Neural progenitor cell (in vitro differentiated cells): ENCODE measurements around the gene RAB34. TPM values are rescaled to one million over a fixed set of nuclear protein-coding genes. Genes with fewer than 3 reads are reported as not detected.

ENCODE experiments used
- DNase-seq: peaks from one replicate; pipeline ENCODE4 v3.0.0-alpha.2; 2016; ENCODE audit warnings: low spot score
- H2AFZ ChIP-seq: fragments of 200-600 bp; sonication (generic); replicated peaks from 2 replicates; pipeline ENCODE4 v1.6.1; 2016; ENCODE audit warnings: antibody characterized with exemption
- H3F3A ChIP-seq: fragments of 200-600 bp; sonication (generic); 2 replicates; pipeline ENCODE4 v1.6.1; 2016; ENCODE audit warnings: antibody characterized with exemption, low read depth
- H3K27ac ChIP-seq: fragments of 200-600 bp; sonication (generic); 2 replicates; pipeline ENCODE4 v1.5.1; 2016; ENCODE audit warnings: mild to moderate bottlenecking
- H3K27me3 ChIP-seq: fragments of 200-600 bp; sonication (generic); 2 replicates; pipeline ENCODE4 v1.6.1; 2016; ENCODE audit warnings: mild to moderate bottlenecking, moderate library complexity
- H3K36me3 ChIP-seq: fragments of 200-600 bp; sonication (generic); 2 replicates; pipeline ENCODE4 v1.5.1; 2016
- H3K4me1 ChIP-seq: fragments of 200-600 bp; sonication (generic); 2 replicates; pipeline ENCODE4 v1.6.1; 2016; ENCODE audit warnings: mixed run types
- H3K4me2 ChIP-seq: fragments of 200-600 bp; sonication (generic); 2 replicates; pipeline ENCODE4 v1.6.1; 2016
- H3K4me3 ChIP-seq: fragments of 200-600 bp; sonication (generic); 2 replicates; pipeline ENCODE4 v1.5.1; 2016
- H3K79me2 ChIP-seq: fragments of 200-600 bp; sonication (generic); 2 replicates; pipeline ENCODE4 v1.6.1; 2016; ENCODE audit warnings: low read depth
- H3K9ac ChIP-seq: fragments of 200-600 bp; sonication (generic); 2 replicates; pipeline ENCODE4 v1.6.1; 2016
- H3K9me3 ChIP-seq: fragments of 200-600 bp; sonication (generic); 2 replicates; pipeline ENCODE4 v1.5.1; 2016; ENCODE audit warnings: low read depth
- H4K20me1 ChIP-seq: fragments of 200-600 bp; sonication (generic); 2 replicates; pipeline ENCODE4 v1.6.1; 2016; ENCODE audit warnings: low read depth
- H3K27ac Mint-ChIP-seq: 3 replicates; pipeline ENCODE4 v1.8.0; 2021; ENCODE audit warnings: mixed read lengths
- H3K27me3 Mint-ChIP-seq: 2 replicates; pipeline ENCODE4 v1.8.0; 2022; ENCODE audit warnings: low read depth, mild to moderate bottlenecking, inconsistent platforms, moderate library complexity, mixed read lengths; ENCODE audit not compliant: insufficient read depth
- H3K36me3 Mint-ChIP-seq: 3 replicates; pipeline ENCODE4 v1.8.0; 2021; ENCODE audit warnings: mixed read lengths
- H3K4me1 Mint-ChIP-seq: 3 replicates; pipeline ENCODE4 v1.8.0; 2021; ENCODE audit warnings: mixed read lengths
- H3K4me3 Mint-ChIP-seq: 3 replicates; pipeline ENCODE4 v1.8.0; 2021; ENCODE audit warnings: mild to moderate bottlenecking, moderate library complexity, mixed read lengths
- H3K9me3 Mint-ChIP-seq: 3 replicates; pipeline ENCODE4 v1.8.0; 2020; ENCODE audit warnings: mixed read lengths
- CTCF ChIP-seq: fragments of 200-600 bp; sonication (generic); IDR thresholded peaks from 2 replicates; pipeline ENCODE4 v1.5.1; 2017; ENCODE audit warnings: antibody characterized with exemption, mild to moderate bottlenecking
- EZH2 ChIP-seq: fragments of 200-600 bp; sonication (generic); IDR thresholded peaks from 2 replicates; pipeline ENCODE4 v1.6.1; 2017; ENCODE audit warnings: antibody characterized with exemption, mild to moderate bottlenecking, moderate library complexity
- EZH2phosphoT487 ChIP-seq: fragments of 200-600 bp; sonication (generic); IDR thresholded peaks from 2 replicates; pipeline ENCODE4 v1.6.1; 2017; ENCODE audit warnings: antibody characterized with exemption
- total RNA-seq: library from RNA; depleted of rRNA; stranded (reverse); fragments of >200 nt; gene quantifications from 2 replicates; pipeline ENCODE4 v1.2.3, GENCODE V29; 2015; ENCODE audit warnings: low replicate concordance

The RAB34 gene
- total RNA-seq, 1 donor from 2014 or later = 82.8 TPM

GRCh38 chr17:28707339-28707720, 10.3 kb downstream of the RAB34 start:
- TF ChIP-seq CTCF (no peak), EZH2 (no peak), EZH2phosphoT487 (no peak)
- peaks cover 5% of the 10 kb centered on the region for H3K36me3 Mint-ChIP-seq
- H3K27ac Mint-ChIP-seq = peak overlapping the region; percentile 2

GRCh38 chr17:28706471-28707338, 11.0 kb downstream of the RAB34 start:
- no peak overlapping the region for H3K4me3 ChIP-seq
- TF ChIP-seq EZH2phosphoT487 = no peak
- no peak for TF ChIP-seq EZH2
- no peak for TF ChIP-seq CTCF
- no peaks in the 10 kb centered on the region for H3K36me3 ChIP-seq
- H3K9me3 Mint-ChIP-seq = no peaks in the 10 kb centered on the region
- no peak overlapping the region for H3K4me2 ChIP-seq
- H2AFZ ChIP-seq = no peak overlapping the region
- H3F3A ChIP-seq = peaks cover 50% of the 10 kb centered on the region
- no peaks in the 10 kb centered on the region for H3K9me3 ChIP-seq
- H3K27ac Mint-ChIP-seq = peak overlapping the region; percentile 2
- H3K4me3 Mint-ChIP-seq = no peak overlapping the region
- H3K36me3 Mint-ChIP-seq = peaks cover 8% of the 10 kb centered on the region
- H3K9ac ChIP-seq = no peak overlapping the region
- H3K27me3 ChIP-seq = no peaks in the 10 kb centered on the region
- peaks cover 37% of the 10 kb centered on the region for H4K20me1 ChIP-seq
- peaks cover 34% of the 10 kb centered on the region for H3K4me1 Mint-ChIP-seq
- H3K79me2 ChIP-seq = peaks cover 23% of the 10 kb centered on the region
- peaks cover 19% of the 10 kb centered on the region for H3K4me1 ChIP-seq
- no peak for DNase-seq
- no peak overlapping the region for H3K27ac ChIP-seq
- peaks cover 11% of the 10 kb centered on the region for H3K27me3 Mint-ChIP-seq

More at GRCh38 chr17:28707339-28707720, 10.3 kb downstream of the RAB34 start:
- DNase-seq = no peak
- no peaks in the 10 kb centered on the region for H3K36me3 ChIP-seq
- H3K4me2 ChIP-seq = no peak overlapping the region
- H3K9ac ChIP-seq = no peak overlapping the region
- Mint-ChIP-seq H3K27me3 (peaks cover 9% of the 10 kb centered on the region), H3K4me1 (peaks cover 34% of the 10 kb centered on the region), H3K9me3 (no peaks in the 10 kb centered on the region), H3K4me3 (peak overlapping the region; percentile 5)
- H3K9me3 ChIP-seq = no peaks in the 10 kb centered on the region
- H3K4me3 ChIP-seq = no peak overlapping the region
- H3K4me1 ChIP-seq = peaks cover 18% of the 10 kb centered on the region
- peaks cover 23% of the 10 kb centered on the region for H3K79me2 ChIP-seq
- H4K20me1 ChIP-seq = peaks cover 31% of the 10 kb centered on the region
- H2AFZ ChIP-seq = no peak overlapping the region
- H3F3A ChIP-seq = peaks cover 53% of the 10 kb centered on the region
- no peaks in the 10 kb centered on the region for H3K27me3 ChIP-seq
- H3K27ac ChIP-seq = no peak overlapping the region

GRCh38 chr17:28705728-28706334, 11.8 kb downstream of the RAB34 start:
- TF ChIP-seq EZH2 = no peak
- no peak for TF ChIP-seq CTCF
- no peak for TF ChIP-seq EZH2phosphoT487
- Histone ChIP-seq H3K9me3 (no peaks in the 10 kb centered on the region), H3K4me1 (peaks cover 20% of the 10 kb centered on the region), H3K4me3 (no peak overlapping the region), H3K27me3 (no peaks in the 10 kb centered on the region), H4K20me1 (peaks cover 40% of the 10 kb centered on the region), H3K9ac (peak overlapping the region; percentile 37), H2AFZ (no peak overlapping the region), H3K4me2 (no peak overlapping the region), H3K27ac (peak overlapping the region; percentile 63), H3K36me3 (no peaks in the 10 kb centered on the region), H3K79me2 (peaks cover 23% of the 10 kb centered on the region), H3F3A (peaks cover 43% of the 10 kb centered on the region)
- H3K4me3 Mint-ChIP-seq = no peak overlapping the region
- peaks cover 13% of the 10 kb centered on the region for H3K27me3 Mint-ChIP-seq
- peaks cover 13% of the 10 kb centered on the region for H3K36me3 Mint-ChIP-seq
- peaks cover 36% of the 10 kb centered on the region for H3K4me1 Mint-ChIP-seq
- DNase-seq = no peak
- H3K27ac Mint-ChIP-seq = peak overlapping the region; percentile 78
- H3K9me3 Mint-ChIP-seq = no peaks in the 10 kb centered on the region
